DOHH2 (cell line): ENCODE data around the gene NKX2-3.

Experiments used
- EZH2phosphoT487 ChIP-seq: fragments of 200-600 bp; sonication (generic); IDR thresholded peaks from 2 replicates; pipeline ENCODE4 v1.6.1; 2017; ENCODE audit warnings: borderline replicate concordance, mild to moderate bottlenecking, antibody characterized with exemption, low read length, moderate library complexity, mixed read lengths
- TF ChIP-seq, protein P1 (sequence below): fragments of 200-600 bp; sonication (generic); IDR thresholded peaks from one replicate; pipeline ENCODE4 v1.5.1; 2014; ENCODE audit warnings: antibody characterized with exemption, mild to moderate bottlenecking, low read depth, low read length; ENCODE audit not compliant: poor library complexity, severe bottlenecking

- TF ChIP-seq, protein P1, sequence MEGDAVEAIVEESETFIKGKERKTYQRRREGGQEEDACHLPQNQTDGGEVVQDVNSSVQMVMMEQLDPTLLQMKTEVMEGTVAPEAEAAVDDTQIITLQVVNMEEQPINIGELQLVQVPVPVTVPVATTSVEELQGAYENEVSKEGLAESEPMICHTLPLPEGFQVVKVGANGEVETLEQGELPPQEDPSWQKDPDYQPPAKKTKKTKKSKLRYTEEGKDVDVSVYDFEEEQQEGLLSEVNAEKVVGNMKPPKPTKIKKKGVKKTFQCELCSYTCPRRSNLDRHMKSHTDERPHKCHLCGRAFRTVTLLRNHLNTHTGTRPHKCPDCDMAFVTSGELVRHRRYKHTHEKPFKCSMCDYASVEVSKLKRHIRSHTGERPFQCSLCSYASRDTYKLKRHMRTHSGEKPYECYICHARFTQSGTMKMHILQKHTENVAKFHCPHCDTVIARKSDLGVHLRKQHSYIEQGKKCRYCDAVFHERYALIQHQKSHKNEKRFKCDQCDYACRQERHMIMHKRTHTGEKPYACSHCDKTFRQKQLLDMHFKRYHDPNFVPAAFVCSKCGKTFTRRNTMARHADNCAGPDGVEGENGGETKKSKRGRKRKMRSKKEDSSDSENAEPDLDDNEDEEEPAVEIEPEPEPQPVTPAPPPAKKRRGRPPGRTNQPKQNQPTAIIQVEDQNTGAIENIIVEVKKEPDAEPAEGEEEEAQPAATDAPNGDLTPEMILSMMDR: no peak
- TF ChIP-seq EZH2phosphoT487: no peak
Measured at GRCh38 chr10:99555371-99555770, 22.6 kb downstream of the NKX2-3 start.
